GM23338 (cell line): Measurements from ENCODE around the gene APC2.

Experiments
- CREB1 ChIP-seq: fragments of 250-450 bp; sonication (Bioruptor Pico); IDR thresholded peaks from 2 replicates; pipeline ENCODE4 v1.5.0; 2020; ENCODE audit warnings: low read depth, mild to moderate bottlenecking, moderate library complexity
- CTCF ChIP-seq, 2 experiments: fragments of 200-600 bp in 1 of 2; sonication (generic) in 1 of 2; conservative IDR thresholded peaks; 2 replicates each; pipeline versions ENCODE4 v1.5.1 to v1.6.1; 2016 to 2017; ENCODE audit warnings: antibody characterized with exemption in 2 of 2, low read depth in 2 of 2, mild to moderate bottlenecking in 2 of 2, moderate library complexity in 1 of 2
- ETS1 ChIP-seq: IDR thresholded peaks from 2 replicates; pipeline ENCODE4 v1.6.1; 2016; ENCODE audit warnings: antibody characterized with exemption
- EZH2 ChIP-seq: fragments of 200-600 bp; sonication (generic); IDR thresholded peaks from one replicate; pipeline ENCODE4 v1.8.0; 2017; ENCODE audit warnings: antibody characterized with exemption, mild to moderate bottlenecking, low read depth; ENCODE audit not compliant: unreplicated experiment
- EZH2phosphoT487 ChIP-seq: fragments of 200-600 bp; sonication (generic); IDR thresholded peaks from one replicate; pipeline ENCODE4 v1.8.1; 2018; ENCODE audit warnings: antibody characterized with exemption; ENCODE audit not compliant: unreplicated experiment
- POLR2AphosphoS5 ChIP-seq: IDR thresholded peaks from 2 replicates; pipeline ENCODE4 v1.6.1; 2016; ENCODE audit warnings: antibody characterized with exemption, low read depth
- REST ChIP-seq: IDR thresholded peaks from one replicate; pipeline ENCODE4 v1.6.1; 2018; ENCODE audit warnings: antibody characterized with exemption; ENCODE audit not compliant: unreplicated experiment
- STAT1 ChIP-seq: IDR thresholded peaks from one replicate; pipeline ENCODE4 v1.6.1; 2016; ENCODE audit warnings: antibody characterized with exemption; ENCODE audit not compliant: unreplicated experiment

GRCh38 chr19:1446713-1447481, 3.0 kb upstream of the APC2 start:
- TF ChIP-seq CTCF (conservative IDR thresholded peaks at IDR 0.05; ENCODE audit: low read depth in 2 of 2): no peak
- TF ChIP-seq EZH2: no peak
- TF ChIP-seq ETS1: no peak
- TF ChIP-seq REST: peak; percentile 99
- no peak for TF ChIP-seq POLR2AphosphoS5
- no peak for TF ChIP-seq EZH2phosphoT487
- TF ChIP-seq CREB1 (CRISPR knock-in tag): peak; percentile 20; the same call in 1 of the 2 replicates
- TF ChIP-seq STAT1: no peak
